CD14-positive monocyte (primary cell): ENCODE results near the gene FOXA3. TPM values are rescaled to one million over a fixed set of nuclear protein-coding genes. Genes with fewer than 3 reads are reported as not detected.

Experiments
- DNase-seq, 3 donors: peaks; one replicate each; pipeline ENCODE4 v3.0.0-alpha.2; 2011 to 2022
- H2AFZ ChIP-seq: 2 replicates; pipeline ENCODE4 v1.6.0; 2012; ENCODE audit warnings: mild to moderate bottlenecking, low read depth, low read length, inconsistent platforms; ENCODE audit not compliant: insufficient read depth, poor library complexity, severe bottlenecking
- H3K27ac ChIP-seq, 2 donors: 1 replicate in 1 of 2; 2 replicates in 1 of 2; pipeline ENCODE4 v1.5.1; 2012 to 2013; ENCODE audit warnings: low read length in 2 of 2, control low read depth in 1 of 2, inconsistent platforms in 1 of 2, low read depth in 1 of 2, mild to moderate bottlenecking in 1 of 2
- H3K27me3 ChIP-seq, 2 donors: one replicate each; pipeline versions ENCODE4 v1.6.0 to v1.6.1; 2011 to 2013; ENCODE audit warnings: low read length in 2 of 2; ENCODE audit not compliant: control insufficient read depth in 2 of 2, insufficient read depth in 2 of 2
- H3K36me3 ChIP-seq, 2 donors: replicated peaks in 1 of 2; 1 replicate in 1 of 2; 2 replicates in 1 of 2; pipeline versions ENCODE4 v1.5.1 to v1.6.1; 2012 to 2013; ENCODE audit warnings: low read length in 2 of 2, control low read depth in 1 of 2, inconsistent platforms in 1 of 2, mild to moderate bottlenecking in 1 of 2; ENCODE audit not compliant: insufficient read depth in 2 of 2, control insufficient read depth in 1 of 2
- H3K4me1 ChIP-seq, 2 donors: 1 replicate in 1 of 2; 2 replicates in 1 of 2; pipeline versions ENCODE4 v1.5.1 to v1.6.1; 2012 to 2013; ENCODE audit warnings: low read length in 2 of 2, control low read depth in 1 of 2, inconsistent platforms in 1 of 2, mild to moderate bottlenecking in 1 of 2, moderate library complexity in 1 of 2; ENCODE audit not compliant: insufficient read depth in 2 of 2, control insufficient read depth in 1 of 2
- H3K4me2 ChIP-seq: replicated peaks from 2 replicates; pipeline ENCODE3; 2012; ENCODE audit warnings: low read length, moderate library complexity, mild to moderate bottlenecking; ENCODE audit not compliant: poor library complexity, severe bottlenecking; ENCODE audit errors: extremely low read depth
- H3K4me3 ChIP-seq, 3 experiments: fragments of 200-600 bp in 1 of 3; sonication (generic) in 1 of 3; replicated peaks in 1 of 3; 1 replicate in 2 of 3; 2 replicates in 1 of 3; pipeline ENCODE4 v1.5.1; 2011 to 2013; ENCODE audit warnings: low read length in 3 of 3, mild to moderate bottlenecking in 3 of 3, control low read depth in 2 of 3, low read depth in 2 of 3, inconsistent platforms in 1 of 3, moderate library complexity in 1 of 3
- H3K79me2 ChIP-seq: 2 replicates; pipeline ENCODE4 v1.6.0; 2012; ENCODE audit warnings: mild to moderate bottlenecking, control low read depth, inconsistent platforms, low read length, moderate library complexity; ENCODE audit not compliant: insufficient read depth
- H3K9ac ChIP-seq: 2 replicates; pipeline ENCODE4 v1.6.0; 2017; ENCODE audit warnings: low read length, mild to moderate bottlenecking; ENCODE audit not compliant: insufficient read depth, poor library complexity, severe bottlenecking
- H3K9me3 ChIP-seq, 2 donors: replicated peaks in 1 of 2; 1 replicate in 1 of 2; 2 replicates in 1 of 2; pipeline versions ENCODE4 v1.5.1 to v1.6.1; 2012 to 2013; ENCODE audit warnings: low read length in 2 of 2, control low read depth in 1 of 2; ENCODE audit not compliant: control insufficient read depth in 1 of 2, insufficient read depth in 1 of 2
- H4K20me1 ChIP-seq: 2 replicates; pipeline ENCODE4 v1.6.0; 2012; ENCODE audit warnings: mild to moderate bottlenecking, low read length, control low read depth, moderate library complexity; ENCODE audit not compliant: insufficient read depth
- H3K27ac Mint-ChIP-seq, 7 donors: one replicate each; pipeline ENCODE4 v1.8.0; 2020; ENCODE audit warnings: mild to moderate bottlenecking in 7 of 7, mixed read lengths in 7 of 7, moderate library complexity in 6 of 7, inconsistent platforms in 2 of 7
- H3K27me3 Mint-ChIP-seq, 3 donors: one replicate each; pipeline ENCODE4 v1.8.0; 2021 to 2022; ENCODE audit warnings: low read depth in 3 of 3, mild to moderate bottlenecking in 3 of 3, mixed read lengths in 3 of 3, moderate library complexity in 3 of 3, inconsistent platforms in 1 of 3
- H3K36me3 Mint-ChIP-seq, 2 donors: one replicate each; pipeline ENCODE4 v1.8.0; 2020; ENCODE audit warnings: mixed read lengths in 2 of 2, inconsistent platforms in 1 of 2, mild to moderate bottlenecking in 1 of 2
- H3K4me1 Mint-ChIP-seq: one replicate; pipeline ENCODE4 v1.8.0; 2020; ENCODE audit warnings: mild to moderate bottlenecking, mixed read lengths
- H3K4me3 Mint-ChIP-seq, 2 donors: one replicate each; pipeline ENCODE4 v1.8.0; 2020; ENCODE audit warnings: mild to moderate bottlenecking in 2 of 2, mixed read lengths in 2 of 2, moderate library complexity in 1 of 2
- H3K9me3 Mint-ChIP-seq, 7 donors: one replicate each; pipeline ENCODE4 v1.8.0; 2020 to 2022; ENCODE audit warnings: mixed read lengths in 7 of 7, mild to moderate bottlenecking in 6 of 7, moderate library complexity in 6 of 7, inconsistent platforms in 2 of 7
- CTCF ChIP-seq: fragments of 200-600 bp; IDR thresholded peaks from one replicate; pipeline ENCODE4 v1.8.0; 2022; ENCODE audit warnings: antibody characterized with exemption, mild to moderate bottlenecking
- WGBS: methylation state at CpG from one replicate; pipeline ENCODE4 v1.1.5; 2013; ENCODE audit warnings: missing lambda C conversion rate; ENCODE audit not compliant: insufficient coverage; 5-methylcytosine and 5-hydroxymethylcytosine counted together
- intact Hi-C, 2 donors: fragments of 100-400 bp; cut with micrococcal nuclease; formaldehyde crosslinking; loops; one replicate each; pipeline versions ENCODE4 v1.15.0 to v1.15.1; 2023
- polyA plus RNA-seq, 3 donors: library from polyadenylated mRNA; depleted of rRNA in 1 of 3; unstranded in 2 of 3; stranded (reverse) in 1 of 3; fragments of 300-500 nt in 2 of 3; fragments of >200 nt in 1 of 3; fragmentation: Illumina TruSeq in 2 of 3; gene quantifications; 1 replicate in 2 of 3; 2 replicates in 1 of 3; pipeline ENCODE4 v1.2.3, GENCODE V29; 2012 to 2021

Gene FOXA3
- polyA plus RNA-seq, 3 donors: not detected

- Histone ChIP-seq H3K4me1 (no peaks in the 10 kb centered on the region), H3K4me2 (no peak overlapping the region), H3K79me2 (no peaks in the 10 kb centered on the region), H3K9me3 (no peaks in the 10 kb centered on the region), H3K27ac (no peak overlapping the region), H3K9ac (no peak overlapping the region), H2AFZ (no peak overlapping the region), H3K27me3 (no peaks in the 10 kb centered on the region), H3K36me3 (peaks cover 94 to 97% of the 10 kb centered on the region in 2 donors), H3K4me3 (no peak overlapping the region), H4K20me1 (peaks cover 17% of the 10 kb centered on the region)
- intact Hi-C loops: no loop called here
- DNase-seq: no peak
- WGBS: 95% methylated on average over 9 of the region's 11 CpGs
- Mint-ChIP-seq H3K27me3 (peaks cover 0 to 5% (median 0%) of the 10 kb centered on the region in 3 donors), H3K36me3 (peaks cover 87 to 100% of the 10 kb centered on the region in 2 donors), H3K4me3 (no peak overlapping the region), H3K9me3 (no peaks in the 10 kb centered on the region), H3K27ac (peak overlapping the region in 1 of 7 donors; percentile 78), H3K4me1 (no peaks in the 10 kb centered on the region)
- TF ChIP-seq CTCF: no peak
These were observed 37.2 kb upstream of the FOXA3 start for GRCh38 chr19:45826934-45827333.

DNA sequence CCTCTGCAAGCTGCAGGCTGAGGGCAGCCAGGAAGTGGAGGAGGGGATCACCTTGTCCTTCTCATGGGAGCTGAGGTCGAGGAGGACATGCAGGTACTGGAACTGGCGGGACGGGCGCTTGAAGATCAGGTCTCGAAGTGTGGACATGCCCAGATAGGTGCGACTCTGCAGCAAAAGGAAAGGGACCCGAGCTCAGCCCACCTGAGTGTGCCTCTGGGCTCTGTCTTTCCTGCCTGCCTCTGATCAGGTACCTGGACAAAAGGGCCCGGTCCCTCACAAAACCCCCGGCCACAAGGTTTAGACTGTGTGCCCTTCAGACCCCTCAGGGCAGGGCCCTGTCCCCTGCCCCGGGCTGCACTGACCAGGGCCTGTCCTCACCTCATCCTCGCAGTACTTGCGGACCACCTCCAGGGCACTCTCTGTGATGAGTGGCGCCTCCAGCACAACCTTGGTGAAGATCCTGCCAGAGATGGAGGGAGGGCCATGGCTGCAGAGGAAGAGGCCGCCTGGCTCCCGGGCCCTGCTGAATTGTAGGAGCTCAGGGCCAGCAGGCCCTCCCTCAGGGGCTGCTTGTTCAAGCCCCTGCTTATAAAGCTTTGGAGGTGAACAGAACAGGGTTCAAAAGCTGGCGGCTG, 36.5 kb upstream of the FOXA3 start:
- peaks cover 97 to 99% of the 10 kb centered on the region in 2 donors for H3K36me3 ChIP-seq
- Mint-ChIP-seq H3K27ac (peak overlapping the region in 1 of 7 donors; percentile 78), H3K27me3 (peaks cover 0 to 5% (median 0%) of the 10 kb centered on the region in 3 donors), H3K9me3 (no peaks in the 10 kb centered on the region), H3K36me3 (peaks cover 93 to 100% of the 10 kb centered on the region in 2 donors), H3K4me3 (no peak overlapping the region), H3K4me1 (no peaks in the 10 kb centered on the region)
- H3K9ac ChIP-seq: no peak overlapping the region
- intact Hi-C loops: no loop called here
- no peak for TF ChIP-seq CTCF
- H3K4me2 ChIP-seq: no peak overlapping the region
- H3K9me3 ChIP-seq: no peaks in the 10 kb centered on the region
- peaks cover 17% of the 10 kb centered on the region for H4K20me1 ChIP-seq
- H3K4me1 ChIP-seq: no peaks in the 10 kb centered on the region
- H3K79me2 ChIP-seq: no peaks in the 10 kb centered on the region
- H3K27me3 ChIP-seq: no peaks in the 10 kb centered on the region
- no peak for DNase-seq
- no peak overlapping the region for H3K27ac ChIP-seq
- no peak overlapping the region for H2AFZ ChIP-seq
- H3K4me3 ChIP-seq: no peak overlapping the region
- WGBS: 97% methylated on average over 15 of the region's 16 CpGs
